PFSK-1 (cell line): Measurements from ENCODE around the gene PRKCG. TPM values are rescaled to one million over a fixed set of nuclear protein-coding genes. Genes with fewer than 3 reads are reported as not detected.

Experiments used
- FOXP2 ChIP-seq: optimal IDR thresholded peaks from 2 replicates; pipeline ENCODE3; 2011; ENCODE audit warnings: borderline replicate concordance, control low read depth, inconsistent platforms; ENCODE audit not compliant: insufficient read depth; ENCODE audit errors: extremely low read length, extremely low read depth
- POLR2AphosphoS5 ChIP-seq: IDR thresholded peaks from 2 replicates; pipeline ENCODE4 v1.6.1; 2012; ENCODE audit warnings: low read depth, mild to moderate bottlenecking, control low read depth, low read length, moderate library complexity
- REST ChIP-seq, 2 experiments: IDR thresholded peaks; 2 replicates each; pipeline versions ENCODE4 v1.6.1 to v1.8.0; 2011 to 2012; ENCODE audit warnings: low read depth in 2 of 2, low read length in 2 of 2, control low read depth in 1 of 2, inconsistent platforms in 1 of 2, mild to moderate bottlenecking in 1 of 2, moderate library complexity in 1 of 2; ENCODE audit not compliant: insufficient read depth in 1 of 2
- SIN3A ChIP-seq: IDR thresholded peaks from 2 replicates; pipeline ENCODE4 v1.6.1; 2012; ENCODE audit warnings: mild to moderate bottlenecking, low read length, moderate library complexity, borderline replicate concordance; ENCODE audit not compliant: insufficient read depth
- TAF1 ChIP-seq: IDR thresholded peaks from 2 replicates; pipeline ENCODE4 v1.6.1; 2012; ENCODE audit warnings: low read length, control low read depth, borderline replicate concordance; ENCODE audit not compliant: insufficient read depth
- polyA plus RNA-seq: library from polyadenylated mRNA; unstranded; fragments of >200 nt; gene quantifications from one replicate; pipeline ENCODE4 v1.2.1, GENCODE V29; 2012; ENCODE audit warnings: low read depth, missing spikeins; ENCODE audit not compliant: insufficient read length

PRKCG gene
- polyA plus RNA-seq = not detected

DNA sequence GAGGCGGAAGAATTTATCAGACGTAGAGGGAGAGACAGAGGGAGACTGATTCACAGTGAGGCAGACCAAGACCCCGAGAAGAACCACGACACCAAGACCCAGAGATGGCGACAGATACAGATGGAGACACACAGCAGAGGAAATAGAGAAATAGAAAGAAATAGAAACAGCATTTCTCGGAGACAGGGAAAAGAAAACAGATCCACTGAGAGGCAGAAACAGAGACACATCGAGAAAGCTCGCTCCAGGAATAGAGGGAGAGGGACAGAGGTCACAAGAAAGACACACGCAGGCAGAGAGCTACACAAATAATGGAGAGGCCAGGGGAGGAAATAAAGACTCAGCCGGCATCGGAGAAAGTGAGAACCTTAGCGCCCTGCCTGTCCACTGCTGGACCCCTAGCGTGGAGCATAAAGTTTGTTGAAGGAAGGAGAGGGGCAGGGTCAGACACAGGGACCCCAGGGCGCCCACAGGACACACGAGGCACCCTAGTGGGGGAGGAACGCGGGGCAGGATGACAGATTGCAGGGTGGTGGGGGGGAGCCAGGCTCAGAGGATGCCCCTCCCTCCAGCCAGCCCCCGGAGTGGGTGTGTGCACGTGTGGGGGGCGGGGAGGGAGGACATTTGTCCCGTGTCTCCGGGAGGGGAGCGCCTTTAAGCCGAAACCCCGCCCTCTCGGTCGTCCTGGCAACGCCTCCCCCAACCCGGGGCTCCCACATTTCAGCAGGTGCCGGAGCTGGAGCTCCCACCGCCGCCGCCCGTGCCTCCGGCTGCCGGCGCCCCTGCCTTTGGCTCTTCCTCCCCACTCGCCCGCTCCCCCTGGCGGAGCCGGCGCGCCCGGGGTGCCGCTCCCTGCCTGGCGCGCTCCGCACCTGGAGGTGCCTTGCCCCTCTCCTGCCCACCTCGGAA is at the start of gene PRKCG:
PRKCG (plus strand) TSS at position 716 of the 909 bp plus-strand sequence. CDS start 298 bp downstream, outside the sequence.
- no peak for TF ChIP-seq FOXP2

- no peak for TF ChIP-seq SIN3A
- TF ChIP-seq FOXP2 = no peak
- no peak for TF ChIP-seq TAF1
- TF ChIP-seq POLR2AphosphoS5 = no peak
- no peak for TF ChIP-seq REST (IDR thresholded peaks at IDR 0.05; ENCODE audit: insufficient read depth in 1 of 2, low read depth in 2 of 2, low read length in 2 of 2)
Observed at GRCh38 chr19:53844849-53845246, 37.1 kb upstream of the PRKCG start.

DNA sequence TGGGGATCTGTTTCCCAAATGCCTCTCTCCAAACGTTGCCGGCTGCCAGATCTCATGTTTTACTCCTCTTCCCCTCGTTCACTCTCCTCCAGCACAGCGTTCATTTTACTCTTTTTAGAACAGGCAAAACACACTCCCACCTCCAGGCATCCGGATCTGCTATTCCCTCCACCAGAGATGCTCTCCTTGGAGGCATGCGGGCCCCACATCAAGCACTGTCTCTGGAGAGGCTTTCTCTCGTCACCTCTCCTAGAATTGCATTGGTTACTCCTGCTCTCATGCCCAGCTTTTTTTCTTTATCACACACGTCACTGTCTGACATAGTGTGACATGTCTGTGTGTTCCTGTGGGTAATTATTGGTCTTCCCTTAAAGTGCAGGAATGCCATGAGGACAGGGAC is 34.4 kb upstream of the PRKCG start:
- TF ChIP-seq FOXP2 (no peak), SIN3A (no peak), TAF1 (no peak), REST (IDR thresholded peaks at IDR 0.05; ENCODE audit: insufficient read depth in 1 of 2, low read depth in 2 of 2, low read length in 2 of 2) (no peak), POLR2AphosphoS5 (no peak)

- no peak for TF ChIP-seq FOXP2
- TF ChIP-seq POLR2AphosphoS5 = no peak
- no peak for TF ChIP-seq SIN3A
- TF ChIP-seq TAF1 = no peak
- no peak for TF ChIP-seq REST (IDR thresholded peaks at IDR 0.05; ENCODE audit: insufficient read depth in 1 of 2, low read depth in 2 of 2, low read length in 2 of 2)
Observed at GRCh38 chr19:53849237-53849676, 32.7 kb upstream of the PRKCG start.

GRCh38 chr19:53853707-53854106 is 28.3 kb upstream of the PRKCG start:
- TF ChIP-seq REST (IDR thresholded peaks at IDR 0.05; ENCODE audit: insufficient read depth in 1 of 2, low read depth in 2 of 2, low read length in 2 of 2) = no peak
- no peak for TF ChIP-seq POLR2AphosphoS5
